HG03575 (cell line): ENCODE data around the gene KCND1.
A peak's percentile ranks its signal among the peaks of the same experiment; 100 is the strongest.
"Not testable (repeated sequence)": the region's sequence is repeated elsewhere in the genome, so short reads cannot be mapped to it uniquely, and the experiment has no call there.

Source experiments
- ATAC-seq: cut with Tn5 transposase; IDR thresholded peaks from one replicate; pipeline ENCODE4 v1.9.1; 2021; ENCODE audit not compliant: unreplicated experiment, insufficient number of reproducible peaks, low FRiP score; ENCODE audit errors: extremely low read depth

The KCND1 gene

GRCh38 chrX:48971249-48972219, at the start of gene KCND1:
Gene KCND1, minus strand, starts transcription at chrX:48971844. Its CDS starts 1,573 bp downstream, at chrX:48970271.
- ATAC-seq = no peak

- no peak for ATAC-seq
Observed at GRCh38 chrX:49019599-49020249, 48.1 kb upstream of the KCND1 start.

- no peak for ATAC-seq
Observed at GRCh38 chrX:49019050-49019449, 47.4 kb upstream of the KCND1 start.

GRCh38 chrX:49003696-49004095, 32.1 kb upstream of the KCND1 start:
- no peak for ATAC-seq

GRCh38 chrX:49002091-49002935, 30.7 kb upstream of the KCND1 start, which contains the start of gene GRIPAP1:
Gene GRIPAP1, minus strand, starts transcription at chrX:49002264. Its CDS starts 35 bp downstream, at chrX:49002229.
- peak; percentile 48 for ATAC-seq

- no peak for ATAC-seq
Observed at GRCh38 chrX:49001521-49002090, 30.0 kb upstream of the KCND1 start.

- no peak for ATAC-seq
Observed at GRCh38 chrX:49000636-49001035, 29.0 kb upstream of the KCND1 start.

GRCh38 chrX:48999030-48999429, 27.4 kb upstream of the KCND1 start:
- ATAC-seq = no peak

- no peak for ATAC-seq
Observed at GRCh38 chrX:48998391-48998790, 26.7 kb upstream of the KCND1 start.

- no peak for ATAC-seq
Observed at GRCh38 chrX:48997865-48998264, 26.2 kb upstream of the KCND1 start.

GRCh38 chrX:48997455-48997854, 25.8 kb upstream of the KCND1 start:
- ATAC-seq = no peak

- ATAC-seq = no peak
Observed at GRCh38 chrX:48996969-48997368, 25.3 kb upstream of the KCND1 start.

- no peak for ATAC-seq
Observed at GRCh38 chrX:48992341-48992740, 20.7 kb upstream of the KCND1 start.

GRCh38 chrX:48989483-48989882, 17.8 kb upstream of the KCND1 start:
- ATAC-seq = no peak

GRCh38 chrX:48983896-48984295, 12.3 kb upstream of the KCND1 start:
- ATAC-seq = no peak

GRCh38 chrX:48983081-48983480, 11.4 kb upstream of the KCND1 start:
- no peak for ATAC-seq

- no peak for ATAC-seq
Observed at GRCh38 chrX:48981178-48981577, 9.5 kb upstream of the KCND1 start.

- not testable (repeated sequence) for ATAC-seq
Observed at GRCh38 chrX:48980341-48980740, 8.7 kb upstream of the KCND1 start.

- no peak for ATAC-seq
Observed at GRCh38 chrX:48978226-48978625, 6.6 kb upstream of the KCND1 start.
